ENCODE data around the gene VWA2.
A peak's percentile ranks its signal among the peaks of the same experiment; 100 is the strongest.

The VWA2 gene

GRCh38 chr10:114239117-114239993, at the start of gene VWA2:
Gene VWA2 (plus strand): TSS chr10:114239254. CDS start chr10:114248714, 9,460 bp downstream.
- H3K9me3 ChIP-seq (ENCODE audit: low read depth, low read length) = no peaks in the 10 kb centered on the region
- H3K4me3 ChIP-seq = peak within 1 kb of the TSS; percentile 55
- TF ChIP-seq EZH2 (IDR thresholded peaks at IDR 0.05) = peak; percentile 71
- TF ChIP-seq POLR2AphosphoS5 (IDR thresholded peaks at IDR 0.05; ENCODE audit: borderline replicate concordance, low read depth, low read length) = no peak
- TF ChIP-seq FOXP2 (optimal IDR thresholded peaks at IDR 0.05; ENCODE audit: control extremely low read depth, extremely low read length, insufficient read depth) = no peak
- H3K36me3 ChIP-seq (ENCODE audit: insufficient read depth, low read length) = no peaks in the 10 kb centered on the region
- H3K9ac ChIP-seq (ENCODE audit: insufficient read length) = no peak within 1 kb of the TSS
- DNase-seq (ENCODE audit: low read depth, low spot score) = no peak
- H3K27ac ChIP-seq = no peak within 1 kb of the TSS

- TF ChIP-seq POLR2AphosphoS5 (IDR thresholded peaks at IDR 0.05; ENCODE audit: borderline replicate concordance, low read depth, low read length) (no peak), EZH2 (IDR thresholded peaks at IDR 0.05) (no peak), FOXP2 (optimal IDR thresholded peaks at IDR 0.05; ENCODE audit: control extremely low read depth, extremely low read length, insufficient read depth) (no peak)
- Histone ChIP-seq H3K36me3 (ENCODE audit: insufficient read depth, low read length) (no peaks in the 10 kb centered on the region), H3K27ac (no peak overlapping the region), H3K4me3 (no peak overlapping the region), H3K9ac (ENCODE audit: insufficient read length) (no peak overlapping the region), H3K9me3 (ENCODE audit: low read depth, low read length) (no peaks in the 10 kb centered on the region)
- no peak for DNase-seq (ENCODE audit: low read depth, low spot score)
These were observed 49.4 kb upstream of the VWA2 start for GRCh38 chr10:114189700-114190099.

- TF ChIP-seq FOXP2 (optimal IDR thresholded peaks at IDR 0.05; ENCODE audit: control extremely low read depth, extremely low read length, insufficient read depth) = no peak
- TF ChIP-seq POLR2AphosphoS5 (IDR thresholded peaks at IDR 0.05; ENCODE audit: borderline replicate concordance, low read depth, low read length) = no peak
- no peak for TF ChIP-seq EZH2 (IDR thresholded peaks at IDR 0.05)
- DNase-seq (ENCODE audit: low read depth, low spot score) = no peak
- no peak overlapping the region for H3K4me3 ChIP-seq
These were observed 44.0 kb upstream of the VWA2 start for GRCh38 chr10:114195079-114195478.

GRCh38 chr10:114199239-114199638, 39.8 kb upstream of the VWA2 start:
- no peaks in the 10 kb centered on the region for H3K36me3 ChIP-seq (ENCODE audit: insufficient read depth, low read length)
- DNase-seq (ENCODE audit: low read depth, low spot score) = no peak
- H3K9ac ChIP-seq (ENCODE audit: insufficient read length) = no peak overlapping the region
- H3K9me3 ChIP-seq (ENCODE audit: low read depth, low read length) = no peaks in the 10 kb centered on the region
- TF ChIP-seq EZH2 (IDR thresholded peaks at IDR 0.05) (no peak), FOXP2 (optimal IDR thresholded peaks at IDR 0.05; ENCODE audit: control extremely low read depth, extremely low read length, insufficient read depth) (no peak), POLR2AphosphoS5 (IDR thresholded peaks at IDR 0.05; ENCODE audit: borderline replicate concordance, low read depth, low read length) (no peak)
- no peak overlapping the region for H3K4me3 ChIP-seq
- no peak overlapping the region for H3K27ac ChIP-seq

More at GRCh38 chr10:114195079-114195478, 44.0 kb upstream of the VWA2 start:
- Histone ChIP-seq H3K36me3 (ENCODE audit: insufficient read depth, low read length) (no peaks in the 10 kb centered on the region), H3K9ac (ENCODE audit: insufficient read length) (no peak overlapping the region), H3K9me3 (ENCODE audit: low read depth, low read length) (no peaks in the 10 kb centered on the region), H3K27ac (no peak overlapping the region)

- H3K4me3 ChIP-seq = no peak overlapping the region
- no peaks in the 10 kb centered on the region for H3K9me3 ChIP-seq (ENCODE audit: low read depth, low read length)
- no peak for DNase-seq (ENCODE audit: low read depth, low spot score)
- H3K27ac ChIP-seq = no peak overlapping the region
- H3K36me3 ChIP-seq (ENCODE audit: insufficient read depth, low read length) = no peaks in the 10 kb centered on the region
- no peak overlapping the region for H3K9ac ChIP-seq (ENCODE audit: insufficient read length)
- TF ChIP-seq EZH2 (IDR thresholded peaks at IDR 0.05) (no peak), POLR2AphosphoS5 (IDR thresholded peaks at IDR 0.05; ENCODE audit: borderline replicate concordance, low read depth, low read length) (no peak), FOXP2 (optimal IDR thresholded peaks at IDR 0.05; ENCODE audit: control extremely low read depth, extremely low read length, insufficient read depth) (no peak)
These were observed 36.2 kb upstream of the VWA2 start for GRCh38 chr10:114202812-114203211.

- Histone ChIP-seq H3K9ac (ENCODE audit: insufficient read length) (no peak overlapping the region), H3K9me3 (ENCODE audit: low read depth, low read length) (no peaks in the 10 kb centered on the region), H3K36me3 (ENCODE audit: insufficient read depth, low read length) (no peaks in the 10 kb centered on the region), H3K4me3 (no peak overlapping the region), H3K27ac (no peak overlapping the region)
- DNase-seq (ENCODE audit: low read depth, low spot score) = no peak
- no peak for TF ChIP-seq FOXP2 (optimal IDR thresholded peaks at IDR 0.05; ENCODE audit: control extremely low read depth, extremely low read length, insufficient read depth)
- TF ChIP-seq EZH2 (IDR thresholded peaks at IDR 0.05) = no peak
- no peak for TF ChIP-seq POLR2AphosphoS5 (IDR thresholded peaks at IDR 0.05; ENCODE audit: borderline replicate concordance, low read depth, low read length)
These were observed 32.2 kb upstream of the VWA2 start for GRCh38 chr10:114206902-114207301.

GRCh38 chr10:114207349-114207748, 31.7 kb upstream of the VWA2 start:
- DNase-seq (ENCODE audit: low read depth, low spot score) = no peak
- H3K9me3 ChIP-seq (ENCODE audit: low read depth, low read length) = no peaks in the 10 kb centered on the region
- H3K9ac ChIP-seq (ENCODE audit: insufficient read length) = no peak overlapping the region
- TF ChIP-seq POLR2AphosphoS5 (IDR thresholded peaks at IDR 0.05; ENCODE audit: borderline replicate concordance, low read depth, low read length) = no peak
- no peak for TF ChIP-seq EZH2 (IDR thresholded peaks at IDR 0.05)
- TF ChIP-seq FOXP2 (optimal IDR thresholded peaks at IDR 0.05; ENCODE audit: control extremely low read depth, extremely low read length, insufficient read depth) = no peak
- H3K27ac ChIP-seq = no peak overlapping the region
- no peak overlapping the region for H3K4me3 ChIP-seq
- H3K36me3 ChIP-seq (ENCODE audit: insufficient read depth, low read length) = no peaks in the 10 kb centered on the region

GRCh38 chr10:114208351-114208750, 30.7 kb upstream of the VWA2 start:
- no peaks in the 10 kb centered on the region for H3K9me3 ChIP-seq (ENCODE audit: low read depth, low read length)
- no peak overlapping the region for H3K9ac ChIP-seq (ENCODE audit: insufficient read length)
- H3K4me3 ChIP-seq = no peak overlapping the region
- DNase-seq (ENCODE audit: low read depth, low spot score) = no peak
- H3K27ac ChIP-seq = no peak overlapping the region
- H3K36me3 ChIP-seq (ENCODE audit: insufficient read depth, low read length) = no peaks in the 10 kb centered on the region
- TF ChIP-seq FOXP2 (optimal IDR thresholded peaks at IDR 0.05; ENCODE audit: control extremely low read depth, extremely low read length, insufficient read depth) (no peak), POLR2AphosphoS5 (IDR thresholded peaks at IDR 0.05; ENCODE audit: borderline replicate concordance, low read depth, low read length) (no peak), EZH2 (IDR thresholded peaks at IDR 0.05) (no peak)
